Measurements from ENCODE around the gene PPM1H. TPM values are rescaled to one million over a fixed set of nuclear protein-coding genes. Genes with fewer than 3 reads are reported as not detected.

The PPM1H gene
- total and polyA plus RNA-seq, 7 donors = 0.92 to 4.3 (median 3.0) TPM

GRCh38 chr12:62691309-62691708, 243.6 kb downstream of the PPM1H start:
- intact Hi-C loops (cut with DNase I) = no loop called here
- no peak for DNase-seq
- WGBS, 2 donors = 94% methylated on average over 3 of the region's 3 CpGs

GRCh38 chr12:62689042-62689839, 245.7 kb downstream of the PPM1H start:
- H3K4me3 ChIP-seq = no peak overlapping the region
- H3K4me1 ChIP-seq = peaks cover 0 to 18% (median 6%) of the 10 kb centered on the region in 4 donors
- no peaks in the 10 kb centered on the region for H3K36me3 ChIP-seq
- no peaks in the 10 kb centered on the region for H3K27me3 ChIP-seq
- whole genome bisulfite sequencing, 2 donors = 75 to 85% methylated on average over 6 of the region's 6 CpGs
- H3K27ac ChIP-seq = peak overlapping the region in 1 of 4 donors; percentile 12
- TF ChIP-seq POLR2AphosphoS5 (IDR thresholded peaks at IDR 0.05) = no peak
- TF ChIP-seq POLR2A (IDR thresholded peaks at IDR 0.05) = no peak
- TF ChIP-seq EP300 (IDR thresholded peaks at IDR 0.05) = no peak
- no peak for TF ChIP-seq CTCF (IDR thresholded peaks at IDR 0.05)
- no peaks in the 10 kb centered on the region for H3K9me3 ChIP-seq
- DNase-seq = no peak
- intact Hi-C loops (cut with DNase I) = no loop called here

More at GRCh38 chr12:62691309-62691708, 243.6 kb downstream of the PPM1H start:
- Histone ChIP-seq H3K27me3 (no peaks in the 10 kb centered on the region), H3K36me3 (no peaks in the 10 kb centered on the region), H3K4me3 (no peak overlapping the region), H3K4me1 (peaks cover 0 to 12% (median 2%) of the 10 kb centered on the region in 4 donors), H3K9me3 (no peaks in the 10 kb centered on the region), H3K27ac (no peak overlapping the region)
- no peak for TF ChIP-seq CTCF (IDR thresholded peaks at IDR 0.05)
- TF ChIP-seq POLR2A (IDR thresholded peaks at IDR 0.05) = no peak
- no peak for TF ChIP-seq POLR2AphosphoS5 (IDR thresholded peaks at IDR 0.05)
- TF ChIP-seq EP300 (IDR thresholded peaks at IDR 0.05) = no peak

- no peak for TF ChIP-seq CTCF (IDR thresholded peaks at IDR 0.05)
- peak in 1 of 4 donors; percentile 31 for TF ChIP-seq POLR2AphosphoS5 (IDR thresholded peaks at IDR 0.05)
- no peak for DNase-seq
- no peaks in the 10 kb centered on the region for H3K9me3 ChIP-seq
- no peak overlapping the region for H3K4me3 ChIP-seq
- no peaks in the 10 kb centered on the region for H3K27me3 ChIP-seq
- H3K27ac ChIP-seq = no peak overlapping the region
- H3K4me1 ChIP-seq = peaks cover 0 to 30% (median 13%) of the 10 kb centered on the region in 4 donors
- intact Hi-C loops (cut with DNase I) = no loop called here
- H3K36me3 ChIP-seq = no peaks in the 10 kb centered on the region
- 92 to 93% methylated on average over 3 of the region's 3 CpGs for WGBS, 2 donors
Observed at GRCh38 chr12:62686938-62687337, 248.0 kb downstream of the PPM1H start.

GRCh38 chr12:62684570-62685295, 250.2 kb downstream of the PPM1H start:
- Histone ChIP-seq H3K4me3 (no peak overlapping the region), H3K27me3 (no peaks in the 10 kb centered on the region), H3K27ac (peak overlapping the region; percentile 65 to 76 (median 69)), H3K4me1 (peaks cover 0 to 30% (median 13%) of the 10 kb centered on the region in 4 donors), H3K9me3 (no peaks in the 10 kb centered on the region), H3K36me3 (no peaks in the 10 kb centered on the region)
- 83 to 89% methylated on average over 7 of the region's 7 CpGs for WGBS, 2 donors
- intact Hi-C loops (cut with DNase I) = no loop called here
- peak; percentile 91 for DNase-seq
- TF ChIP-seq POLR2AphosphoS5 (IDR thresholded peaks at IDR 0.05) = peak in 3 of 4 donors; percentile 30 to 51 (median 47)
- no peak for TF ChIP-seq CTCF (IDR thresholded peaks at IDR 0.05)
- no peak for TF ChIP-seq EP300 (IDR thresholded peaks at IDR 0.05)
- TF ChIP-seq POLR2A (IDR thresholded peaks at IDR 0.05) = no peak

Measured in sigmoid colon (tissue), 7 donors.